ENCODE measurements around the gene UGT1A6. TPM values are rescaled to one million over a fixed set of nuclear protein-coding genes. Genes with fewer than 3 reads are reported as not detected.

Gene UGT1A6
- total RNA-seq, 1 experiment from 2014 or later, result not detected

- TF ChIP-seq SOX15 (CRISPR knock-in tag; IDR thresholded peaks at IDR 0.05), result no peak
These were observed 24.0 kb upstream of the UGT1A6 start (continued) for GRCh38 chr2:233668605-233669260.

DNA sequence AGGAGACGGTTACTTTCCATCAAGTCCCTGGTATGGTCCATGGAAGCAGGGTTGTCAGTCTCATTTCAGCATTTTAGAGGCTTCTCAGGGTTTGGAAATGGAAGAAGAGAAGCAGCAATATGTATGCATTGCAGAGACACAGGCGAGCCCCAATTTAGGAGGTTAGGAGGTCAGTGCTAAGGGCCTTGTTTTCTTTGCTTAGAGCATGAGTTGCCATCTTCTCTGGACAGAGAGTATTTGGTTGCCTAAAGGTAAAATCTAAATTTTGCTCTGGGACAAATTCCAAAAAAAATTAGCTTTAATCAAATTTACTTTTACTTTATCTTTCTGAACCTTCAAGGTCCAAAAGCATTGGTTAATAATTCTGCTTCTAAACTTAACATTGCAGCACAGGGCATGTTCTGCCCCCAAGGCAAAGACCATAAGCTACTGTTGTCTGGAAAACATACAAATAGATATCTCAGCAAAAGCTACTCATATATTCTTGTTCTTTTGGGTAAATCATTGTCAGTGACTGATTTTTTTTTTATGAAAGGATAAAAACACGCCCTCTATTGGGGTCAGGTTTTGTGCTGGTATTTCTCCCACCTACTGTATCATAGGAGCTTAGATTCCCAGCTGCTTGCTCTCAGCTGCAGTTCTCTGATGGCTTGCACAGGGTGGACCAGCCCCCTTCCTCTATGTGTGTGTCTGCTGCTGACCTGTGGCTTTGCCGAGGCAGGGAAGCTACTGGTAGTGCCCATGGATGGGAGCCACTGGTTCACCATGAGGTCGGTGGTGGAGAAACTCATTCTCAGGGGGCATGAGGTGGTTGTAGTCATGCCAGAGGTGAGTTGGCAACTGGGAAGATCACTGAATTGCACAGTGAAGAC lies 21.2 kb upstream of the UGT1A6 start, which contains the start of gene UGT1A9:
TSS of gene UGT1A9 (plus strand) at position 609 of the 872 bp plus-strand sequence. CDS start at position 646, 37 bp downstream.
- no peak for ATAC-seq
- H3K4me3 Mint-ChIP-seq, result no peak within 1 kb of the TSS
- no peak for TF ChIP-seq NR3C1 (CRISPR knock-in tag; conservative IDR thresholded peaks at IDR 0.05; ENCODE audit: low read depth)
- TF ChIP-seq, protein P1, sequence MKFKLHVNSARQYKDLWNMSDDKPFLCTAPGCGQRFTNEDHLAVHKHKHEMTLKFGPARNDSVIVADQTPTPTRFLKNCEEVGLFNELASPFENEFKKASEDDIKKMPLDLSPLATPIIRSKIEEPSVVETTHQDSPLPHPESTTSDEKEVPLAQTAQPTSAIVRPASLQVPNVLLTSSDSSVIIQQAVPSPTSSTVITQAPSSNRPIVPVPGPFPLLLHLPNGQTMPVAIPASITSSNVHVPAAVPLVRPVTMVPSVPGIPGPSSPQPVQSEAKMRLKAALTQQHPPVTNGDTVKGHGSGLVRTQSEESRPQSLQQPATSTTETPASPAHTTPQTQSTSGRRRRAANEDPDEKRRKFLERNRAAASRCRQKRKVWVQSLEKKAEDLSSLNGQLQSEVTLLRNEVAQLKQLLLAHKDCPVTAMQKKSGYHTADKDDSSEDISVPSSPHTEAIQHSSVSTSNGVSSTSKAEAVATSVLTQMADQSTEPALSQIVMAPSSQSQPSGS (CRISPR knock-in tag; IDR thresholded peaks at IDR 0.05; ENCODE audit: borderline replicate concordance, low read depth), result no peak
- no peak for TF ChIP-seq ZNF263 (CRISPR knock-in tag; IDR thresholded peaks at IDR 0.05; ENCODE audit: low read depth)
- TF ChIP-seq ZNF121 (CRISPR knock-in tag; IDR thresholded peaks at IDR 0.05), result no peak
- no peak for TF ChIP-seq FOXK1 (CRISPR knock-in tag; IDR thresholded peaks at IDR 0.05)
- no peak for TF ChIP-seq OVOL2 (CRISPR knock-in tag; IDR thresholded peaks at IDR 0.05; ENCODE audit: borderline replicate concordance)
- no peak for TF ChIP-seq PRDM15 (CRISPR knock-in tag; IDR thresholded peaks at IDR 0.05)
- no peak for TF ChIP-seq ZNF396 (CRISPR knock-in tag; IDR thresholded peaks at IDR 0.05; ENCODE audit: borderline replicate concordance)
- TF ChIP-seq, protein P2, sequence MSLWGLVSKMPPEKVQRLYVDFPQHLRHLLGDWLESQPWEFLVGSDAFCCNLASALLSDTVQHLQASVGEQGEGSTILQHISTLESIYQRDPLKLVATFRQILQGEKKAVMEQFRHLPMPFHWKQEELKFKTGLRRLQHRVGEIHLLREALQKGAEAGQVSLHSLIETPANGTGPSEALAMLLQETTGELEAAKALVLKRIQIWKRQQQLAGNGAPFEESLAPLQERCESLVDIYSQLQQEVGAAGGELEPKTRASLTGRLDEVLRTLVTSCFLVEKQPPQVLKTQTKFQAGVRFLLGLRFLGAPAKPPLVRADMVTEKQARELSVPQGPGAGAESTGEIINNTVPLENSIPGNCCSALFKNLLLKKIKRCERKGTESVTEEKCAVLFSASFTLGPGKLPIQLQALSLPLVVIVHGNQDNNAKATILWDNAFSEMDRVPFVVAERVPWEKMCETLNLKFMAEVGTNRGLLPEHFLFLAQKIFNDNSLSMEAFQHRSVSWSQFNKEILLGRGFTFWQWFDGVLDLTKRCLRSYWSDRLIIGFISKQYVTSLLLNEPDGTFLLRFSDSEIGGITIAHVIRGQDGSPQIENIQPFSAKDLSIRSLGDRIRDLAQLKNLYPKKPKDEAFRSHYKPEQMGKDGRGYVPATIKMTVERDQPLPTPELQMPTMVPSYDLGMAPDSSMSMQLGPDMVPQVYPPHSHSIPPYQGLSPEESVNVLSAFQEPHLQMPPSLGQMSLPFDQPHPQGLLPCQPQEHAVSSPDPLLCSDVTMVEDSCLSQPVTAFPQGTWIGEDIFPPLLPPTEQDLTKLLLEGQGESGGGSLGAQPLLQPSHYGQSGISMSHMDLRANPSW (CRISPR knock-in tag; conservative IDR thresholded peaks at IDR 0.05; ENCODE audit: low read depth), result no peak
- TF ChIP-seq, protein P3, sequence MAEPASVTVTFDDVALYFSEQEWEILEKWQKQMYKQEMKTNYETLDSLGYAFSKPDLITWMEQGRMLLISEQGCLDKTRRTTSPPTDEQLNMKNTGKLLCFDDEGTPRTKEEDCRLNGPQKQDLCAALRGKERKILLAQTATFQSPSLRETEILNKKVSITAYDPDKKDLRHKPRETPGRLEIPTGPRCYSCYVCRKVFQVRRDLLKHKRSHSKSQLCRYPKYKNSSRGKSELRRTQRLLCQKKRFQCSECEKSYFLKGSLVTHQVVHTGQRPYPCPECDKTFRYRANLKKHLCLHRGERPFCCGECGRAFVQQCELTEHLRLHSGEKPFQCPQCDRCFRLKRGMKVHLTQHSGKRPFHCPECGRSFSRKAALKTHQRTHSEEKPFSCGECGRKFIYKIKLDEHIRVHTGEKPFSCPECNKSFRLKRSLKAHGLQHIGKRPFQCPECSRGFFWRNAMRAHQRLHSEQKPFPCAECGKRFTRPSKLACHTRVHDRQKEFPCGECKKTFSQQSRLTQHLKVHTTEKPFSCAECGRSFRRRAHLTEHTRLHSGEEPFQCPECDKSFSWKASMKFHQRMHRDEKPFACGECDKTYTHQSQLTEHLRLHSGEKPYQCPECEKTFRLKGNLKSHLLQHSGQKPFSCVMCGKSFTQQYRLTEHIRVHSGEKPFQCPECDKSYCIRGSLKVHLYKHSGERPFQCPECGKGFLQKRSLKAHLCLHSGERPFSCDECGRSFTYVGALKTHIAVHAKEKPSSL (CRISPR knock-in tag; conservative IDR thresholded peaks at IDR 0.05), result no peak
- no peak for TF ChIP-seq NFYB (CRISPR knock-in tag; conservative IDR thresholded peaks at IDR 0.05; ENCODE audit: low read depth)
- TF ChIP-seq HMGA2 (CRISPR knock-in tag; IDR thresholded peaks at IDR 0.05), result no peak
- no peak for TF ChIP-seq E2F1 (CRISPR knock-in tag; IDR thresholded peaks at IDR 0.05)
- no peak for DNase-seq (ENCODE audit: low spot score)
- peaks cover 7% of the 10 kb centered on the region for H3K4me1 Mint-ChIP-seq
- peaks cover 9% of the 10 kb centered on the region for H3K9me3 Mint-ChIP-seq
- H3K27ac Mint-ChIP-seq, result no peak within 1 kb of the TSS
- CTCF ChIA-PET, result interaction anchor here (0.5 to 1.0 kb wide), 4 partner anchors 28 to 542 kb away, joined by 3 read pairs; no protein-coding TSS in a partner anchor
- POLR2A ChIA-PET, result no interaction called here
- H3K36me3 Mint-ChIP-seq, result no peaks in the 10 kb centered on the region
- H3K27me3 Mint-ChIP-seq (ENCODE audit: low read depth), result no peaks in the 10 kb centered on the region
